ENCODE measurements around the gene ALKBH1.

DNA sequence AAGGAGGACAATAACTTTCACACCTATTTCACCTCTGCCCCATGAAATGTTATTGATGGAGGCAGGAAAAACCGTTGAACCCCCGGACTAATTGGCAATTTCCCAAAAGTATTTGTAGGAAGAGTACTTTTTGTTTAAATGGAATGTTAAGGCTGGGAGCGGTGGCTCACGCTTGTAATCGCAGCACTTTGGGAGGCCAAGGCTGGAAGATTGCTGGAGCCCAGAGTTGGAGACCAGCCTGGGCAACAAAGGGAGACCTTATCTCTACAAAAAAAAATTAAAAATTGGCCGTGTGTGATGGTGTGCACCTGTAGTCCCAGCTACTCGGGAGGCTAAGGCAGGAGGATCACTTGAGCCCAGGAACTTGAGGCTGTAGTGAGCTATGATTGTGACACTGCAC lies 65.4 kb downstream of the ALKBH1 start:
- TF ChIP-seq CTCF (IDR thresholded peaks at IDR 0.05) = no peak
- no peak for TF ChIP-seq EZH2 (IDR thresholded peaks at IDR 0.05; ENCODE audit: borderline replicate concordance, insufficient read depth, low read depth, low read length, poor library complexity, severe bottlenecking)
